GM23248 (cell line): ENCODE measurements around the gene ARID5B.

Experiments
- EZH2 ChIP-seq: fragments of 200-600 bp; sonication (generic); IDR thresholded peaks from 2 replicates; pipeline ENCODE4 v1.6.1; 2018; ENCODE audit warnings: antibody characterized with exemption, mild to moderate bottlenecking; ENCODE audit not compliant: insufficient read depth, poor library complexity, severe bottlenecking
- EZH2phosphoT487 ChIP-seq: fragments of 200-600 bp; sonication (generic); IDR thresholded peaks from 2 replicates; pipeline ENCODE4 v1.6.1; 2018; ENCODE audit warnings: antibody characterized with exemption, moderate library complexity, mild to moderate bottlenecking, low read depth; ENCODE audit not compliant: insufficient read depth

DNA sequence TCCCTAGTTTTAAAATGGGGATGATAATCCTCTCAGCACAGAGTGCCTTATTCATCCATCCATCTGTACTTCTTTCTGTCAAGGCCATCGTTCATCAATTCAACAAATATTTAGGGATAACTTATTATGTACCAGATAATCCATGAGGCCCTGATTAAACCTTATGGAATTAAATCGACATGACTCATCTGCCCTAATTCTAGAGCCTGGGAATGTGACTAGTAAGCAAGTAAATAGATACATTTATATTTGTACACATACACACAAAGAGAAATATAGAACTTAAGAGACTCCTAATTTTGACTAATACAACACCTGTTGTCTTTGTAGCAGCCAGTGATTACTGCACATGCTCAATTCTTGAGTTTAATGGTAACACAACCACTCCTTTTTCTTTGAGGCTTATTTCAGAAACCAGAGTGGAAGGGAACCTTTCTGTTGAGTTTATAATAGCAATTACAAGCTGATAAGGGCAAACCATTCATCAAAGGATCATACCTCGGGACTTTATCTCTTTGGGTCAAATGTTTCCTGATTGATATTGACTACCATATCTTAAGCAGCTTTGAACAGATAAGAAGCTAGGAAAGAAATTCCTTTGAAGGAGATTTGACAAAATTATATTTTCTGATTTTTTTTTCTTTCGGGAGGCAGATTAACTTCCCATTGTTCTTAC, 122.7 kb downstream of the ARID5B start:
- no peak for TF ChIP-seq EZH2
- no peak for TF ChIP-seq EZH2phosphoT487
